H1 (cell line): ENCODE data around the gene PPP1R1C. TPM values are rescaled to one million over a fixed set of nuclear protein-coding genes. Genes with fewer than 3 reads are reported as not detected.

Source experiments
- CTCF ChIA-PET: fragments of 300-600 bp; sonication (Branson Sonifier 250); formaldehyde crosslinking; loops from one replicate; lab custom pipeline; 2021; ENCODE audit not compliant: partially characterized antibody; lab: Charles Lee
- POLR2A ChIA-PET: fragments of 300-600 bp; sonication (Branson Sonifier 250); formaldehyde crosslinking; loops from one replicate; lab custom pipeline; 2021; ENCODE audit warnings: inconsistent platforms; ENCODE audit not compliant: partially characterized antibody; lab: Charles Lee
- DNase-seq, 2 experiments: peaks; one replicate each; pipeline versions ENCODE4 v3.0.0 to v3.0.0-alpha.2; 2010 to 2022; ENCODE audit warnings: low spot score in 2 of 2, low read depth in 1 of 2, mixed read lengths in 1 of 2
- FAIRE-seq: peaks from 2 replicates; lab custom pipeline; 2011; peaks lifted over from hg19 to GRCh38; lab: Jason Lieb, UNC
- H2AFZ ChIP-seq: 2 replicates; pipeline ENCODE4 v1.8.1; 2012; ENCODE audit warnings: low read length, inconsistent platforms
- H2AK5ac ChIP-seq: 2 replicates; pipeline ENCODE4 v1.6.1; 2013; ENCODE audit warnings: low read depth, low read length
- H2BK120ac ChIP-seq: replicated peaks from 2 replicates; pipeline ENCODE3; 2013; ENCODE audit warnings: low read depth, low read length, inconsistent platforms
- H2BK12ac ChIP-seq: 2 replicates; pipeline ENCODE4 v1.6.1; 2013; ENCODE audit warnings: low read depth, low read length
- H2BK15ac ChIP-seq: 2 replicates; pipeline ENCODE4 v1.6.1; 2013; ENCODE audit warnings: low read length
- H2BK20ac ChIP-seq: 2 replicates; pipeline ENCODE4 v1.6.1; 2013; ENCODE audit warnings: low read length
- H2BK5ac ChIP-seq: 2 replicates; pipeline ENCODE4 v1.6.1; 2013; ENCODE audit warnings: low read depth, low read length
- H3K14ac ChIP-seq: 2 replicates; pipeline ENCODE4 v1.6.1; 2013; ENCODE audit warnings: inconsistent platforms; ENCODE audit not compliant: insufficient read length
- H3K18ac ChIP-seq: 2 replicates; pipeline ENCODE4 v1.6.1; 2013; ENCODE audit warnings: low read length; ENCODE audit errors: extremely low read depth
- H3K23ac ChIP-seq: 2 replicates; pipeline ENCODE4 v1.6.1; 2013; ENCODE audit warnings: inconsistent platforms; ENCODE audit not compliant: insufficient read length
- H3K23me2 ChIP-seq: 2 replicates; pipeline ENCODE4 v1.6.1; 2013; ENCODE audit warnings: low read depth, low read length
- H3K27ac ChIP-seq: 2 replicates; pipeline ENCODE4 v1.6.1; 2011; ENCODE audit warnings: low read depth, low read length, inconsistent platforms
- H3K27me3 ChIP-seq, 4 experiments: replicated peaks in 1 of 4; 1 replicate in 1 of 4; 2 replicates in 3 of 4; pipeline versions ENCODE4 v1.6.1 to v1.8.1; 2011 to 2013; ENCODE audit warnings: low read length in 3 of 4, mild to moderate bottlenecking in 3 of 4, inconsistent platforms in 2 of 4, mixed read lengths in 2 of 4, moderate library complexity in 1 of 4; ENCODE audit not compliant: control insufficient read depth in 3 of 4, insufficient read depth in 3 of 4; ENCODE audit errors: extremely low read depth in 1 of 4
- H3K36me3 ChIP-seq, 4 experiments: 2 replicates each; pipeline versions ENCODE4 v1.6.1 to v1.8.1; 2011 to 2013; ENCODE audit warnings: mild to moderate bottlenecking in 4 of 4, low read length in 3 of 4, moderate library complexity in 2 of 4, control low read depth in 1 of 4, inconsistent platforms in 1 of 4; ENCODE audit not compliant: insufficient read depth in 4 of 4, control insufficient read depth in 2 of 4
- H3K4ac ChIP-seq: replicated peaks from 2 replicates; pipeline ENCODE3; 2013; ENCODE audit warnings: low read length, low read depth, mixed read lengths, inconsistent platforms; ENCODE audit not compliant: insufficient read length
- H3K4me1 ChIP-seq, 4 experiments: replicated peaks in 1 of 4; 1 replicate in 1 of 4; 2 replicates in 3 of 4; pipeline versions ENCODE4 v1.6.1 to v1.8.1; 2011 to 2013; ENCODE audit warnings: low read length in 3 of 4, inconsistent platforms in 2 of 4, mixed read lengths in 1 of 4; ENCODE audit not compliant: insufficient read depth in 4 of 4, control insufficient read depth in 3 of 4
- H3K4me2 ChIP-seq, 2 experiments: 2 replicates each; pipeline versions ENCODE4 v1.6.1 to v1.8.1; 2011 to 2013; ENCODE audit warnings: low read depth in 2 of 2, low read length in 2 of 2, control low read depth in 1 of 2, inconsistent platforms in 1 of 2, mild to moderate bottlenecking in 1 of 2; ENCODE audit not compliant: insufficient read depth in 1 of 2
- H3K4me3 ChIP-seq, 4 experiments: fragments of 200-600, 300-600 bp in 1 of 4; sonication (generic), shearing (Covaris generic), sonication (Bioruptor Twin) in 1 of 4; 2 replicates each; pipeline versions ENCODE4 v1.5.1 to v1.8.1; 2011 to 2016; ENCODE audit warnings: low read length in 4 of 4, low read depth in 3 of 4, control low read depth in 2 of 4, inconsistent platforms in 2 of 4, mild to moderate bottlenecking in 2 of 4, mixed read lengths in 1 of 4, moderate library complexity in 1 of 4; ENCODE audit not compliant: insufficient read depth in 2 of 4; ENCODE audit errors: extremely low read depth in 1 of 4
- H3K56ac ChIP-seq: replicated peaks from 2 replicates; pipeline ENCODE3; 2013; ENCODE audit warnings: low read depth, mild to moderate bottlenecking, mixed read lengths, low read length, inconsistent platforms; ENCODE audit not compliant: insufficient read length
- H3K79me1 ChIP-seq: 2 replicates; pipeline ENCODE4 v1.6.1; 2013; ENCODE audit warnings: low read depth, low read length, control low read depth
- H3K79me2 ChIP-seq, 2 experiments: 2 replicates each; pipeline versions ENCODE4 v1.6.1 to v1.8.1; 2012 to 2013; ENCODE audit warnings: low read length in 2 of 2, mild to moderate bottlenecking in 2 of 2, inconsistent platforms in 1 of 2; ENCODE audit not compliant: insufficient read depth in 2 of 2, control insufficient read depth in 1 of 2
- H3K9ac ChIP-seq, 4 experiments: replicated peaks in 1 of 4; 1 replicate in 1 of 4; 2 replicates in 3 of 4; pipeline versions ENCODE4 v1.6.1 to v1.8.1; 2011 to 2013; ENCODE audit warnings: low read depth in 3 of 4, low read length in 3 of 4, control low read depth in 2 of 4, mild to moderate bottlenecking in 2 of 4, moderate library complexity in 2 of 4, inconsistent platforms in 1 of 4; ENCODE audit errors: extremely low read depth in 1 of 4
- H3K9me3 ChIP-seq, 2 experiments: 2 replicates each; pipeline versions ENCODE4 v1.6.1 to v1.8.1; 2012 to 2013; ENCODE audit warnings: mild to moderate bottlenecking in 2 of 2, moderate library complexity in 2 of 2, control low read depth in 1 of 2, inconsistent platforms in 1 of 2, low read depth in 1 of 2, low read length in 1 of 2, mixed read lengths in 1 of 2; ENCODE audit not compliant: insufficient read depth in 2 of 2
- H4K20me1 ChIP-seq, 2 experiments: replicated peaks in 1 of 2; 2 replicates each; pipeline versions ENCODE3 to v1.8.1; 2011 to 2013; ENCODE audit warnings: inconsistent platforms in 2 of 2, low read length in 2 of 2, mild to moderate bottlenecking in 1 of 2; ENCODE audit not compliant: insufficient read depth in 2 of 2, control insufficient read depth in 1 of 2
- H4K5ac ChIP-seq: 2 replicates; pipeline ENCODE4 v1.6.1; 2013; ENCODE audit warnings: low read length, low read depth, mixed read lengths, inconsistent platforms; ENCODE audit not compliant: insufficient read length
- H4K8ac ChIP-seq: 2 replicates; pipeline ENCODE4 v1.8.0; 2013; ENCODE audit warnings: mild to moderate bottlenecking, moderate library complexity, low read length, inconsistent platforms; ENCODE audit not compliant: insufficient read depth; ENCODE audit errors: extremely low read depth
- H4K91ac ChIP-seq: replicated peaks from 2 replicates; pipeline ENCODE3; 2013; ENCODE audit warnings: low read length, mixed read lengths, inconsistent platforms; ENCODE audit not compliant: insufficient read length
- HDAC6 ChIP-seq: IDR thresholded peaks from one replicate; pipeline ENCODE4 v1.7.1; 2012; ENCODE audit warnings: low read depth, mild to moderate bottlenecking, inconsistent platforms, low read length, moderate library complexity
- polyA plus RNA-seq, 7 experiments: library from polyadenylated mRNA; depleted of rRNA in 3 of 7; stranded (reverse) in 5 of 7; unstranded in 2 of 7; fragments of >200 nt in 5 of 7; fragments of 200-250 nt in 2 of 7; gene quantifications; 1 replicate in 5 of 7; 2 replicates in 1 of 7; 4 replicates in 1 of 7; pipeline versions ENCODE4 v1.2.1 to v1.2.3, GENCODE V29; 2011 to 2013; ENCODE audit warnings: missing spikeins in 2 of 7, mixed read lengths in 2 of 7
- total RNA-seq: library from RNA; stranded (reverse); fragmentation: NEBNext Ultra II Directional; extraction: Animal tissue kit (Norgen Biotek cat#: 25700); gene quantifications from 2 replicates; pipeline ENCODE4 v1.2.1, GENCODE V29; 2021

Gene PPP1R1C
- total and polyA plus RNA-seq, 2 of the 8 experiments (the other 6 are each of a cell fraction or from before 2014, with no cell fraction given), result 1.3 to 5.3 TPM

DNA sequence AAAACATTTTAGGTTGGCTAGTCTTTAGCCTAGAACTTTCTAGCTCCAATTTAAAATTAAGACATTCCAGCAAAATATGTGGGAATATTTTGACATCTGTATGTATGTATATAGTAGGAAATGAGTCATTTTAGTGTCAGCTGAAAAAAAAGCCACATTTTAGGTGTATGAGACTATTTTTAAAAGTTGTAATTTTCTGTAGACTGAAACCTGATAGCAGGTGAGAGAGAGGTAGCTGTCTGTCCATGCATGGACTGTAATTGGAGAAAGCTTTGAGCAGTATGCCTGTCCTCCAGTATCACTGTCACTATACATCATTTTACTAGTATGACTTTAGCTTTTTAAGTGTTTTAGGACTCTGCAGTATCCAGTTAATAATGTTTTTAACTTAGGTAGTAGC, 26.1 kb upstream of the PPP1R1C start:
- no peak overlapping the region for H2AFZ ChIP-seq
- POLR2A ChIA-PET, result no interaction called here
- H3K36me3 ChIP-seq, result no peaks in the 10 kb centered on the region
- no peaks in the 10 kb centered on the region for H3K27me3 ChIP-seq
- no peak overlapping the region for H2BK120ac ChIP-seq
- TF ChIP-seq HDAC6, result no peak
- no peak overlapping the region for H3K4me2 ChIP-seq
- no peak overlapping the region for H2BK5ac ChIP-seq
- H3K79me1 ChIP-seq, result no peaks in the 10 kb centered on the region
- no peak overlapping the region for H2AK5ac ChIP-seq
- H4K5ac ChIP-seq, result no peak overlapping the region
- H3K79me2 ChIP-seq, result no peaks in the 10 kb centered on the region
- H2BK15ac ChIP-seq, result no peak overlapping the region
- H2BK20ac ChIP-seq, result no peak overlapping the region
- H4K91ac ChIP-seq, result no peak overlapping the region
- DNase-seq (no peak), FAIRE-seq (no peak)
- no peak overlapping the region for H3K27ac ChIP-seq
- no peaks in the 10 kb centered on the region for H4K20me1 ChIP-seq
- CTCF ChIA-PET, result interaction anchor here (1.2 kb wide), 2 partner anchors 8 to 55 kb away, joined by 3 to 4 read pairs; no protein-coding TSS in a partner anchor
- H3K4me1 ChIP-seq, result no peaks in the 10 kb centered on the region
- H3K9ac ChIP-seq, result no peak overlapping the region
- no peak overlapping the region for H3K23ac ChIP-seq
- H4K8ac ChIP-seq, result no peak overlapping the region
- H3K4ac ChIP-seq, result no peak overlapping the region
- no peak overlapping the region for H3K56ac ChIP-seq
- H3K23me2 ChIP-seq, result no peaks in the 10 kb centered on the region
- no peaks in the 10 kb centered on the region; a peak in 1 of 4 replicates for H3K9me3 ChIP-seq
- H3K18ac ChIP-seq, result no peak overlapping the region
- H2BK12ac ChIP-seq, result no peak overlapping the region
- H3K14ac ChIP-seq, result no peak overlapping the region
- H3K4me3 ChIP-seq, result no peak overlapping the region
